AG20443 (cell line): ENCODE measurements around the gene SNTB2.
"Not testable (repeated sequence)": the region's sequence is repeated elsewhere in the genome, so short reads cannot be mapped to it uniquely, and the experiment has no call there.

Source experiments
- DNase-seq: peaks from one replicate; pipeline ENCODE4 v3.0.0; 2012; ENCODE audit warnings: low spot score, mixed read lengths

The SNTB2 gene

GRCh38 chr16:69236319-69236718, 49.4 kb downstream of the SNTB2 start:
- no peak for DNase-seq

GRCh38 chr16:69237296-69237695, 50.3 kb downstream of the SNTB2 start:
- DNase-seq = no peak

GRCh38 chr16:69239851-69240250, 52.9 kb downstream of the SNTB2 start:
- no peak for DNase-seq

- peak; percentile 38 for DNase-seq
Observed at GRCh38 chr16:69240331-69240730, 53.4 kb downstream of the SNTB2 start.

- no peak for DNase-seq
Observed at GRCh38 chr16:69241926-69242325, 55.0 kb downstream of the SNTB2 start.

GRCh38 chr16:69243479-69243878, 56.5 kb downstream of the SNTB2 start:
- DNase-seq = no peak

- no peak for DNase-seq
Observed at GRCh38 chr16:69244336-69244735, 57.4 kb downstream of the SNTB2 start.

GRCh38 chr16:69250081-69250480, 63.1 kb downstream of the SNTB2 start:
- no peak for DNase-seq

GRCh38 chr16:69253870-69254341, 66.9 kb downstream of the SNTB2 start:
- DNase-seq = peak; percentile 36

GRCh38 chr16:69259428-69259764, 72.4 kb downstream of the SNTB2 start:
- not testable (repeated sequence) for DNase-seq

- DNase-seq = no peak
Observed at GRCh38 chr16:69260019-69260418, 73.1 kb downstream of the SNTB2 start.

- DNase-seq = no peak
Observed at GRCh38 chr16:69260506-69260905, 73.5 kb downstream of the SNTB2 start.

GRCh38 chr16:69266334-69267063, 79.5 kb downstream of the SNTB2 start:
- no peak for DNase-seq

- no peak for DNase-seq
Observed at GRCh38 chr16:69267633-69268032, 80.7 kb downstream of the SNTB2 start.

GRCh38 chr16:69270395-69270794, 83.4 kb downstream of the SNTB2 start:
- no peak for DNase-seq

- DNase-seq = no peak
Observed at GRCh38 chr16:69270831-69271230, 83.9 kb downstream of the SNTB2 start.

GRCh38 chr16:69273009-69273408, 86.0 kb downstream of the SNTB2 start:
- DNase-seq = no peak

- DNase-seq = no peak
Observed at GRCh38 chr16:69274699-69275235, 87.8 kb downstream of the SNTB2 start.

- peak; percentile 94 for DNase-seq
Observed at GRCh38 chr16:69276148-69277115, 89.5 kb downstream of the SNTB2 start.

- no peak for DNase-seq
Observed at GRCh38 chr16:69277413-69277812, 90.4 kb downstream of the SNTB2 start.

GRCh38 chr16:69283851-69284250, 96.9 kb downstream of the SNTB2 start:
- no peak for DNase-seq

- no peak for DNase-seq
Observed at GRCh38 chr16:69285240-69285639, 98.3 kb downstream of the SNTB2 start.
